Muscle layer of colon (tissue), 2 donors: ENCODE results near the gene ANGPTL8.
A peak's percentile ranks its signal among the peaks of the same experiment; 100 is the strongest.

Source experiments
- H3K27ac ChIP-seq: one replicate; pipeline ENCODE4 v1.7.0; 2013; ENCODE audit warnings: low read depth, mild to moderate bottlenecking, low read length, moderate library complexity
- H3K27me3 ChIP-seq, 2 donors: one replicate each; pipeline ENCODE4 v1.7.0; 2013; ENCODE audit warnings: low read length in 2 of 2, mild to moderate bottlenecking in 2 of 2; ENCODE audit not compliant: insufficient read depth in 2 of 2, control insufficient read depth in 1 of 2
- H3K36me3 ChIP-seq: one replicate; pipeline ENCODE4 v1.7.0; 2013; ENCODE audit warnings: mild to moderate bottlenecking, low read length; ENCODE audit not compliant: insufficient read depth
- H3K4me1 ChIP-seq: one replicate; pipeline ENCODE4 v1.7.0; 2013; ENCODE audit warnings: mild to moderate bottlenecking, low read length; ENCODE audit not compliant: insufficient read depth
- H3K4me3 ChIP-seq, 2 donors: one replicate each; pipeline ENCODE4 v1.7.0; 2013; ENCODE audit warnings: low read length in 2 of 2, low read depth in 1 of 2, mild to moderate bottlenecking in 1 of 2, moderate library complexity in 1 of 2
- H3K9ac ChIP-seq: one replicate; pipeline ENCODE4 v1.7.0; 2013; ENCODE audit warnings: low read length
- H3K9me3 ChIP-seq: one replicate; pipeline ENCODE4 v1.7.0; 2013; ENCODE audit warnings: mild to moderate bottlenecking, low read length
- donor health status: abdominal sarcoma.
- donor health status: Adenocarcinoma of cecum.

The ANGPTL8 gene

DNA sequence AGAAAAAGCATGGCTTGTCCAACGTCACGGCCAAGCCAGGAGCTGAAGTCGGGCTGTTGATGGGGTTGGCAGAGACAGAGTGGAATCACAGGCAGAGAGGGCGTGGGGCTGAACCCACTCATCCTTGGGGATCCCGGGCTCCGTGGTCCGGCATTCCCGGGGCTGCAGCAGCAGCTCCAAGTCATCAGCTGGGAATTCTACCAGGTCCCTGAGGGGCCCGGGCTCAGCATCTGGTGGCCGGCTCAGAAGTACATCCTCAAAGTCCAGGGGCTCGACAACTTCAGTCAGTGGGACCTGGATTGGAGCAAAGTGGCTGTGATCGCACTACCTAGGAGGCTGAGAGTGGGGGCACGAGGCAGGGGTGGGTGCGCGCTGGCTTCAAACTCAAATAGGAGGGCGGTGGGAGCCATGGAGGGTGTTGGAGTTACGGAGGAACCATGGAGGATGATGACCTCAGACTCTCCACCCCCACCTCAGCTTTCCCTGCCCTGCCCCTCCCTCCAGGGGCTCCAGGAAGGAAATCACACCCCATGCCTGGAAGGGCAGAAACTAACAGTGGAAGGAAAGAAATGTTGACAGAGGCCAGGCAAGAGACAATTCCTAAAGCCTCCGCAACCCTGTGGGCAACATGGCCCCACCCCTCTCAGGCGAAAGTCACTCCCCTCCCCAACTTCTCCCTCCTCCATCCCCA lies 13.4 kb downstream of the ANGPTL8 start:
- no peaks in the 10 kb centered on the region for H3K9me3 ChIP-seq
- no peak overlapping the region for H3K9ac ChIP-seq
- no peaks in the 10 kb centered on the region for H3K27me3 ChIP-seq
- peaks cover 25% of the 10 kb centered on the region for H3K36me3 ChIP-seq
- H3K4me1 ChIP-seq = no peaks in the 10 kb centered on the region
- no peak overlapping the region for H3K4me3 ChIP-seq
- H3K27ac ChIP-seq = no peak overlapping the region

DNA sequence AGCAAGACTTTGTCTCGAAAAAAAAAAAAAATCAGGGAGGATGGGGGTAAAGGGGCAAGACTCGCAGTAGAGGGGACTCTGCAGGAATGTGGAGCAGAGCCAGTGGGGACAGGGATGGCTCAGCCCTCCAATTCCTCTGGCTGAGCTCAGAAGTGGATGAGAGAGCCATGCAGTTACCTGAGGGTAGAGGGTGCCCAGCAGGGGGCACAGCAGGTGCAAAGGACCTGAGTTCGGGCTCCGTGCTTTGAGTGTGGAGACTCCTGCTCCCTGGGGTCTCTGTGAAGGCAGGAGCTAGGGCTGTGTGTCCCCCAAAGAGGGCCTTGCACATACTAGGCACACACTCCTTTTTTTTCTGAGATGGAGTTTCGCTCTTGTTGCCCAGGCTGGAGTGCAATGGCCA lies 15.2 kb downstream of the ANGPTL8 start:
- Histone ChIP-seq H3K4me3 (no peak overlapping the region), H3K36me3 (peaks cover 15% of the 10 kb centered on the region), H3K9ac (no peak overlapping the region), H3K9me3 (no peaks in the 10 kb centered on the region), H3K27ac (no peak overlapping the region), H3K27me3 (no peaks in the 10 kb centered on the region), H3K4me1 (no peaks in the 10 kb centered on the region)

DNA sequence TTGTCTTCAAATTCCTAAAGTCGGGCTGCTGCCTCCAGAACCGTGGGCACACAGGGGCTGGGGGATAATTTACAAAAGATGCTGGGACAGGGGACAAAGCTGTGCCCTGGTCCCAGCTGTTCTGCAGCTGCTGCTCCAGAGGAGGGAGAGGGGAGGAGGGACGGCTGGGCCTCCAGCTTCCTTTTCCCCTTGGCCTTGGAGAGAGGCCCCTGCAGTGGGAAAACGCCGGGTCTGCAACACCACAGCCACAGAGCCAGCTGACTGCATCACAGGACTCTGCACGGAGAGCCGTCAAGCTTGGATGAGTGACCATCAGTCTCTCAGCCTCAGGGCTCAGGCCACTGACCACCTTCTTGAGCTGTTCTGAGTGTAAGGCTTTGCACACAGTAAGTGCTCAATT lies 16.8 kb downstream of the ANGPTL8 start:
- Histone ChIP-seq H3K9ac (no peak overlapping the region), H3K36me3 (peaks cover 10% of the 10 kb centered on the region), H3K9me3 (no peaks in the 10 kb centered on the region), H3K27me3 (no peaks in the 10 kb centered on the region), H3K4me1 (no peaks in the 10 kb centered on the region), H3K27ac (no peak overlapping the region), H3K4me3 (no peak overlapping the region)

DNA sequence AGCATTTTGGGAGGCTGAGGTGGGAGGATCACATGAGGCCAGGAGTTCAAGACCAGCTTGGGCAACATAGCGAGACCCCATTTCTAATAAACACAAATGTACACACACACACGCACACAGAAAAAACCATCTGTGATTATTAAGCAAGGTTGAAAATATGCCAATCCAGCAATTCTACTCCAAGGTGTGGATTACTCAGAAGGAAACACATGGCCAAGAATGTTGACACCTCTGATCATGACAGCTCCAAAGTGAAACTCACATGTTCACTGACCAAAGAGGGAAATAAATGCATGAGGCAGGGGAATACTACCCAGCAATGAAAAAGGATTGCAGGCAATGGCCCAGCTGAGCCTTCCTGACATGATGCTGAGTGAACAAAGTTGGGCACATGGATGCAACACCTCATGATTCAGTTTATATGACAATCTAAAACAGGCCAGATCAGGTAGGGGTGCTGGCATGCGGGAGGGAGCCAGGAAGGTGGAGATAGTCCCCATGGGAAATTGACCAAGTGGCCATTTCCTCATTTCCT lies 18.5 kb downstream of the ANGPTL8 start:
- Histone ChIP-seq H3K4me3 (no peak overlapping the region), H3K27ac (no peak overlapping the region), H3K27me3 (no peaks in the 10 kb centered on the region), H3K4me1 (no peaks in the 10 kb centered on the region), H3K36me3 (no peaks in the 10 kb centered on the region), H3K9ac (no peak overlapping the region), H3K9me3 (no peaks in the 10 kb centered on the region)

- no peaks in the 10 kb centered on the region for H3K4me1 ChIP-seq
- H3K4me3 ChIP-seq = no peak overlapping the region
- no peak overlapping the region for H3K9ac ChIP-seq
- H3K27me3 ChIP-seq = peaks cover 0 to 5% of the 10 kb centered on the region in 2 donors
- H3K9me3 ChIP-seq = no peaks in the 10 kb centered on the region
- H3K27ac ChIP-seq = no peak overlapping the region
- no peaks in the 10 kb centered on the region for H3K36me3 ChIP-seq
These were observed 21.6 kb downstream of the ANGPTL8 start for GRCh38 chr19:11260996-11261395.

- Histone ChIP-seq H3K27ac (peak overlapping the region; percentile 59), H3K9me3 (no peaks in the 10 kb centered on the region), H3K4me1 (no peaks in the 10 kb centered on the region), H3K27me3 (peaks cover 0 to 5% of the 10 kb centered on the region in 2 donors), H3K4me3 (peak overlapping the region; percentile 61 to 68), H3K36me3 (no peaks in the 10 kb centered on the region), H3K9ac (no peak overlapping the region)
These were observed 22.1 kb downstream of the ANGPTL8 start for GRCh38 chr19:11261431-11261970.

DNA sequence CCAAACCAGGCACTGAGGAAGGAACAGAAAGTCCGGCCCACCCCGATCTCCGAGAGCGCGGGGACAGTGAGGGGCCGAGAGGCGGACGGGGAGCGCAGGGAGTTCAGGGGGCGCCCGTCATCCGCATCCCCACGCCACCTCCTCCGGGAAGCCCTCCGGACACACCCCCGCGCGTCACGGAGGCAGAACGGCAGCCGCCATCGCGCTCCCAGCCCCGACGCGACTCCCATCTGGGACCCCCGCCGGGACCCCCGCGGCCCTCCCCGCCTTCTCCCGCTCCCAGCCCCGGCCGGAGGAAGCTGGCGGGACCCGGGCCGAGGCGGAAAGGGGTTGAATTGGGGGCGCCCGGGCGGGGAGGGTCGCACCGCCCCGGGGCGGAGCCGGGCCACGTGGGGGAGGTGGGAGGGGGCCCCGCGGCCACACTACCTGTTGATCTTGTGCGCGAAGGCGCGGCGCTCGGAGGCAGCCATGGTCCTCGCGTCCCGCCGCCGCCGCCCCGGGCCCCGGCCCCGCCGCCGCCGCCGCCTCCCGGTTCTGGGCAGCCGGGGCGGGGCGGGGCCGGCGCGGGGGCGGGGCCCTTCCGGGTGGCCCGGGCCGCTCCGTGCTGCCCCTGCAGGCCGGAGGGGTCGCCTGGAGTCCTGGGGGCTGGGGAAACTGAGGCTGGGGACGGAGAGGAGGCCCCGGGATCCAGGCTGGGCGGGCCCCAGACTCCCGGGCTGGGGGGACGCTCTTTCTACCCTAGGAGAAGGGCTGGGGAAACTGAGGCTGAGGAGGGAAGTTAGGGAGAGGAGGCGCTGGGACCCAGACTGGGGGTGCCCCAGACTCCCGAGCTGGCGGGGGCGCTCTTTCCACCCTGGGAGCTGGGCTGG lies 22.8 kb downstream of the ANGPTL8 start, which contains the start of gene DOCK6:
TSS of gene DOCK6 (minus strand) at position 554 of the 869 bp plus-strand sequence. CDS start at position 470, 84 bp downstream.
- H3K27me3 ChIP-seq = peaks cover 0 to 5% of the 10 kb centered on the region in 2 donors
- H3K4me3 ChIP-seq = peak within 1 kb of the TSS; percentile 61 to 68
- no peaks in the 10 kb centered on the region for H3K36me3 ChIP-seq
- H3K9me3 ChIP-seq = no peaks in the 10 kb centered on the region
- H3K4me1 ChIP-seq = no peaks in the 10 kb centered on the region
- H3K9ac ChIP-seq = no peak within 1 kb of the TSS
- peak within 1 kb of the TSS; percentile 59 for H3K27ac ChIP-seq

DNA sequence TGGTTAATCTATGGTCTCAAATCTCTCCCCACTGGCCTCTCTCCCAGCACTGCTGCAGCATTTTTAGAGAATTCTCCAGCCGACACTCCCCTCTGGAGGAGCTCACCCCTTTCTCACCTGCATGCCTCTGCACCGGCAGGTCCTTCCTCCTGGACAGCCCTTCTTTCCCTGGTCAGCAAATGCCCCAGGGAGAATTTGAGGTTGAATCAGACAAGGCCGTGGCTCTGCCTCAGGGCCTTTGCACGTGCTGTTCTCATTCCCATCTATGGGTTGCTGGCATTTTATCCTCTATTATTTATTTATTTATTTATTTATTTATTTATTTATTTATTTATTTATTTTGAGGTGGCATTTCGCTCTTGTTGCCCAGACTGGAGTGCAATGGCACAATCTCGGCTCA lies 24.3 kb downstream of the ANGPTL8 start:
- H3K27ac ChIP-seq = no peak overlapping the region
- H3K36me3 ChIP-seq = no peaks in the 10 kb centered on the region
- H3K27me3 ChIP-seq = peaks cover 0 to 5% of the 10 kb centered on the region in 2 donors
- no peak overlapping the region for H3K9ac ChIP-seq
- H3K9me3 ChIP-seq = no peaks in the 10 kb centered on the region
- peaks cover 2% of the 10 kb centered on the region for H3K4me1 ChIP-seq
- H3K4me3 ChIP-seq = no peak overlapping the region

DNA sequence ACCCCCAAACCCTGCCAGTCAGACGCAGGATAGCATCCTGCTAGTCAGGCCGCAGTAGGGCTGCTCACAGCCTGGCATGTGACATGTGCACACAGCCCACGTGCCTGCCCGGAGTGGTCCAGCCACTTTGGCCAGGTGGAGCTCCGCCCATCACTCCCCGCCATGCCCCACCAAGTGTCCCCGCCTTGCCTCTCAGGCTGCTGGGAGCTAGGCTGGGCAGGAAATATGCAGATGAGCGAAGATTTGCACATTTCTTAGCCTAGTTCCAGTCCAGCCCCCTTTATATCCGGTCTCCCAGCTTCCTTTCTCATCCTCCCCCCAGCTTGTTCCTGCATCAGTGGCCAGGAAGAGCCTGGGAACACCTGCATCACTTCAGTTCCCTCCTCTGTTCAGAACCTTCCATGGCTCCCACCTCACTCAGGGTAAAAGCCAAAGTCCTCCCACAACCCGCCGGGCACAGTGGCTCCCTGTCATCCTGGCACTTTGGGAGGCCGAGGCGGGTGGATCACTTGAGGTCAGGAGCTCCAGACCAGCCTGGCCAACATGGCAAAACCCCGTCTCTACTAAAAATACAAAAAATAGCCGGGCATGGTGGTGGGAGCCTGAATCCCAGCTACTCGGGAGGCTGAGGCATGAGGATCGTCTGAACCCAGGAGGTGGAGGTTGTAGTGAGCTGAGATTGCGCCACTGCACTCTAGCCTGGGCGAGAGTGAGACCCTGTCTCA lies 25.2 kb downstream of the ANGPTL8 start:
- Histone ChIP-seq H3K9me3 (no peaks in the 10 kb centered on the region), H3K9ac (no peak overlapping the region), H3K27ac (no peak overlapping the region), H3K4me1 (peaks cover 10% of the 10 kb centered on the region), H3K4me3 (no peak overlapping the region), H3K36me3 (no peaks in the 10 kb centered on the region), H3K27me3 (peaks cover 0 to 5% of the 10 kb centered on the region in 2 donors)

DNA sequence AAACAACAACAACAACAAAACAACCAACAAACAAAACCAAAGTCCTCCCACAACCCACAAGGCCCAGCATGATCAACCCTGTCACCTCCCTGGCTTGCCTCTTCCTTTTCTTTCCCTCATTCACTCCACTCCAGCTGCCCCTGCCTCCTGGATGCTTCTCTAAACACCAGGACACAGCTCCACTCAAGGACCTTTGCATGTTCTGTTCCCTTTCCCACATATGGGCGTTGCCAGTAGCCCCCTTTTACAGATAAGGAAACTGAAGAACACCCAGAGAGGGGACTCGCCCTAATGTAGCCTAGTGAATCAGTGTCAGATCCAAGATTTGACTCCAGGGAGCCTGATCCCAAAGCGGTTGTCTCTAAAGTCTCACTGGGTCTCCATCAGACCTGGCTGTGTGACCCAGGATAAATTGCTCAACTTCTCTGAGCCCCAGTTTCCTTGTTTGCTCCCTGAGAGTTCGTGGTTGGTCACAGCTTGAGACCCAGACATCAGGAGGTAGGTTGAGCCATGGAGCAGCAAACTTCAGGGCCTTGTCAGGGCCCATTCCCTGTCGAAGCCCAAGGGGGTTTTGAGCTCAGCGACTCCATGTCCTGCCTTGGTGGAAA lies 25.9 kb downstream of the ANGPTL8 start:
- Histone ChIP-seq H3K4me3 (no peak overlapping the region), H3K36me3 (no peaks in the 10 kb centered on the region), H3K9ac (no peak overlapping the region), H3K9me3 (no peaks in the 10 kb centered on the region), H3K27me3 (peaks cover 0 to 5% of the 10 kb centered on the region in 2 donors), H3K27ac (no peak overlapping the region), H3K4me1 (peaks cover 11% of the 10 kb centered on the region)
